ENCODE results near the gene IGFBPL1.

The IGFBPL1 gene

GRCh38 chr9:38357350-38358114 is 66.7 kb downstream of the IGFBPL1 start:
- no peak for DNase-seq (ENCODE audit: low read depth)

GRCh38 chr9:38356851-38357250 is 67.4 kb downstream of the IGFBPL1 start:
- DNase-seq (ENCODE audit: low read depth): no peak

Measured in fibroblast of the conjunctiva (primary cell).